H9 (cell line): ENCODE data around the gene GPR173. TPM values are rescaled to one million over a fixed set of nuclear protein-coding genes. Genes with fewer than 3 reads are reported as not detected.

Experiments
- DNase-seq: peaks from one replicate; pipeline ENCODE4 v3.0.0-alpha.2; 2017
- H2AFZ ChIP-seq: one replicate; pipeline ENCODE4 v1.6.1; 2013; ENCODE audit warnings: mild to moderate bottlenecking, low read length, control low read depth, moderate library complexity
- H2AK5ac ChIP-seq: 2 replicates; pipeline ENCODE4 v1.6.1; 2013; ENCODE audit warnings: low read length, control low read depth, mixed read lengths; ENCODE audit not compliant: insufficient read length
- H2BK120ac ChIP-seq: one replicate; pipeline ENCODE4 v1.6.1; 2013; ENCODE audit warnings: low read depth, mild to moderate bottlenecking, low read length, control low read depth, inconsistent platforms; ENCODE audit not compliant: poor library complexity, severe bottlenecking
- H2BK12ac ChIP-seq: 2 replicates; pipeline ENCODE4 v1.6.1; 2013; ENCODE audit warnings: low read length, control low read depth, mixed read lengths, low read depth; ENCODE audit not compliant: insufficient read length
- H2BK15ac ChIP-seq: 2 replicates; pipeline ENCODE4 v1.6.1; 2013; ENCODE audit warnings: low read depth, low read length, control low read depth
- H2BK20ac ChIP-seq: one replicate; pipeline ENCODE4 v1.6.1; 2013; ENCODE audit warnings: low read depth, mild to moderate bottlenecking, low read length, control low read depth, inconsistent platforms; ENCODE audit not compliant: poor library complexity, severe bottlenecking
- H2BK5ac ChIP-seq: 2 replicates; pipeline ENCODE4 v1.6.1; 2013; ENCODE audit warnings: low read length, control low read depth, mixed read lengths; ENCODE audit not compliant: insufficient read length
- H3K14ac ChIP-seq: 2 replicates; pipeline ENCODE4 v1.6.1; 2013; ENCODE audit warnings: low read length, control low read depth; ENCODE audit not compliant: insufficient read depth
- H3K18ac ChIP-seq: 2 replicates; pipeline ENCODE4 v1.6.1; 2013; ENCODE audit warnings: low read depth, mild to moderate bottlenecking, mixed read lengths, low read length, control low read depth; ENCODE audit not compliant: insufficient read length
- H3K23ac ChIP-seq: 2 replicates; pipeline ENCODE4 v1.6.1; 2013; ENCODE audit warnings: low read length, control low read depth, mixed read lengths, low read depth; ENCODE audit not compliant: insufficient read length
- H3K23me2 ChIP-seq: 2 replicates; pipeline ENCODE4 v1.6.1; 2013; ENCODE audit warnings: low read depth, mild to moderate bottlenecking, mixed read lengths, low read length, control low read depth; ENCODE audit not compliant: insufficient read length, poor library complexity, severe bottlenecking
- H3K27ac ChIP-seq: 2 replicates; pipeline ENCODE4 v1.5.1; 2013; ENCODE audit warnings: low read length, control low read depth, mixed read lengths, low read depth; ENCODE audit not compliant: insufficient read length
- H3K27me3 ChIP-seq: 2 replicates; pipeline ENCODE4 v1.6.1; 2013; ENCODE audit warnings: low read length, control low read depth, inconsistent platforms; ENCODE audit not compliant: insufficient read depth
- H3K4ac ChIP-seq: 2 replicates; pipeline ENCODE4 v1.6.1; 2013; ENCODE audit warnings: low read depth, mild to moderate bottlenecking, control low read depth, inconsistent platforms, low read length, moderate library complexity
- H3K4me1 ChIP-seq: 2 replicates; pipeline ENCODE4 v1.6.1; 2013; ENCODE audit warnings: low read length, control low read depth, inconsistent platforms; ENCODE audit not compliant: insufficient read depth
- H3K4me2 ChIP-seq: 2 replicates; pipeline ENCODE4 v1.6.1; 2013; ENCODE audit warnings: low read length, control low read depth, mixed read lengths; ENCODE audit not compliant: insufficient read length, insufficient read depth
- H3K56ac ChIP-seq: 2 replicates; pipeline ENCODE4 v1.6.1; 2013; ENCODE audit warnings: low read depth, mild to moderate bottlenecking, mixed read lengths, low read length, control low read depth; ENCODE audit not compliant: insufficient read length
- H3K79me1 ChIP-seq: 2 replicates; pipeline ENCODE4 v1.6.1; 2013; ENCODE audit warnings: low read depth, mild to moderate bottlenecking, moderate library complexity, low read length, control low read depth, inconsistent platforms; ENCODE audit not compliant: insufficient read depth, poor library complexity, severe bottlenecking
- H3K79me2 ChIP-seq: 2 replicates; pipeline ENCODE4 v1.6.1; 2013; ENCODE audit warnings: low read length, control low read depth, inconsistent platforms; ENCODE audit not compliant: insufficient read depth
- H3K9ac ChIP-seq: 2 replicates; pipeline ENCODE4 v1.6.1; 2013; ENCODE audit warnings: low read length, control low read depth, mixed read lengths; ENCODE audit not compliant: insufficient read length; ENCODE audit errors: extremely low read depth
- H3K9me3 ChIP-seq: one replicate; pipeline ENCODE4 v1.6.1; 2013; ENCODE audit warnings: low read depth, low read length, inconsistent platforms; ENCODE audit not compliant: control insufficient read depth
- H3T11ph ChIP-seq: one replicate; pipeline ENCODE4 v1.6.1; 2013; ENCODE audit warnings: mild to moderate bottlenecking, low read length, control low read depth, inconsistent platforms
- H4K20me1 ChIP-seq: one replicate; pipeline ENCODE4 v1.6.1; 2013; ENCODE audit not compliant: control insufficient read depth, insufficient read length, insufficient read depth
- H4K5ac ChIP-seq: 2 replicates; pipeline ENCODE4 v1.6.1; 2013; ENCODE audit warnings: low read depth, mild to moderate bottlenecking, mixed read lengths, low read length, control low read depth; ENCODE audit not compliant: insufficient read length
- H4K8ac ChIP-seq: replicated peaks from 2 replicates; pipeline ENCODE4 v1.6.1; 2013; ENCODE audit warnings: low read length, control low read depth, mixed read lengths, low read depth; ENCODE audit not compliant: insufficient read length
- H4K91ac ChIP-seq: 2 replicates; pipeline ENCODE4 v1.6.1; 2013; ENCODE audit warnings: low read depth, mild to moderate bottlenecking, moderate library complexity, mixed read lengths, low read length, control low read depth; ENCODE audit not compliant: insufficient read length
- H3K27ac Mint-ChIP-seq, 3 experiments: 2 replicates in 2 of 3; 3 replicates in 1 of 3; pipeline ENCODE4 v1.8.0; 2020 to 2021; ENCODE audit warnings: mixed read lengths in 3 of 3, mild to moderate bottlenecking in 1 of 3, moderate library complexity in 1 of 3
- H3K27me3 Mint-ChIP-seq: 2 replicates; pipeline ENCODE4 v1.8.0; 2021; ENCODE audit warnings: low read depth, mild to moderate bottlenecking, moderate library complexity, mixed read lengths
- H3K36me3 Mint-ChIP-seq, 3 experiments: 2 replicates in 2 of 3; 3 replicates in 1 of 3; pipeline ENCODE4 v1.8.0; 2020 to 2021; ENCODE audit warnings: low read depth in 3 of 3, mixed read lengths in 3 of 3; ENCODE audit not compliant: insufficient read depth in 1 of 3
- H3K4me1 Mint-ChIP-seq, 2 experiments: 2 replicates each; pipeline ENCODE4 v1.8.0; 2020; ENCODE audit warnings: mixed read lengths in 2 of 2
- H3K4me3 Mint-ChIP-seq, 2 experiments: 2 replicates in 1 of 2; 3 replicates in 1 of 2; pipeline ENCODE4 v1.8.0; 2020 to 2021; ENCODE audit warnings: mild to moderate bottlenecking in 2 of 2, mixed read lengths in 2 of 2, moderate library complexity in 1 of 2
- H3K9me3 Mint-ChIP-seq, 2 experiments: 2 replicates in 1 of 2; 3 replicates in 1 of 2; pipeline ENCODE4 v1.8.0; 2020; ENCODE audit warnings: mild to moderate bottlenecking in 2 of 2, mixed read lengths in 2 of 2, moderate library complexity in 1 of 2
- CTCF ChIP-seq: fragments of 200-600 bp; sonication (generic); conservative IDR thresholded peaks from 3 replicates; pipeline ENCODE4 v1.8.0; 2021; ENCODE audit warnings: antibody characterized with exemption, mild to moderate bottlenecking
- WGBS: extraction: QIAGEN DNeasy Blood & Tissue Kit; methylation state at CpG from one replicate; pipeline ENCODE4 v1.1.7; 2013; ENCODE audit warnings: missing lambda C conversion rate, low lambda C conversion rate, mixed read lengths; ENCODE audit not compliant: insufficient read length; ENCODE audit errors: extremely low coverage; 5-methylcytosine and 5-hydroxymethylcytosine counted together
- total RNA-seq: library from RNA; stranded (reverse); gene quantifications from 2 replicates; pipeline ENCODE4 v1.2.1, GENCODE V29; 2021

The GPR173 gene
- total RNA-seq, 1 experiment from 2014 or later: 5.4 TPM

GRCh38 chrX:53075011-53075410 is 26.4 kb downstream of the GPR173 start:
- Histone ChIP-seq H2BK12ac (no peak overlapping the region), H2AK5ac (no peak overlapping the region), H3K4ac (no peak overlapping the region)

More at GRCh38 chrX:53075011-53075410, 26.4 kb downstream of the GPR173 start:
- H2BK15ac ChIP-seq: no peak overlapping the region
- H3K56ac ChIP-seq: no peak overlapping the region
- H4K8ac ChIP-seq: no peak overlapping the region
- H3K23ac ChIP-seq: no peak overlapping the region
- no peak overlapping the region for H2BK120ac ChIP-seq
- no peak overlapping the region for H3K27ac ChIP-seq
- H2BK5ac ChIP-seq: no peak overlapping the region
- H3K36me3 Mint-ChIP-seq: peaks cover 2 to 13% (median 4%) of the 10 kb centered on the region in 3 experiments; a peak in 5 of 7 replicates
- no peaks in the 10 kb centered on the region for H3K79me2 ChIP-seq
- peaks cover 4% of the 10 kb centered on the region for H3K23me2 ChIP-seq
- H3K4me3 Mint-ChIP-seq: no peak overlapping the region
- no peaks in the 10 kb centered on the region for H3K79me1 ChIP-seq
- no peak overlapping the region for H3K9ac ChIP-seq
- H3K4me1 ChIP-seq: no peaks in the 10 kb centered on the region
- H4K91ac ChIP-seq: no peak overlapping the region
- no peak overlapping the region for H3K14ac ChIP-seq
- no peak overlapping the region for H3T11ph ChIP-seq
- no peak overlapping the region for H2BK20ac ChIP-seq
- no peak overlapping the region for H3K4me2 ChIP-seq
- no peaks in the 10 kb centered on the region for H3K27me3 ChIP-seq
- H3K18ac ChIP-seq: no peak overlapping the region
- H3K9me3 Mint-ChIP-seq: peaks cover 63 to 66% of the 10 kb centered on the region in 2 experiments
- H4K5ac ChIP-seq: no peak overlapping the region
- peaks cover 13 to 17% of the 10 kb centered on the region in 2 experiments for H3K4me1 Mint-ChIP-seq
- no peak for TF ChIP-seq CTCF
- peak; percentile 41 for DNase-seq
- H3K9me3 ChIP-seq: peaks cover 31% of the 10 kb centered on the region
- H2AFZ ChIP-seq: no peak overlapping the region
- peak overlapping the region in 1 of 3 experiments; percentile 24; a peak in 2 of 7 replicates for H3K27ac Mint-ChIP-seq
- peaks cover 8% of the 10 kb centered on the region for H3K27me3 Mint-ChIP-seq
- no CpG with 5 or more reads among the region's 7 CpGs for WGBS
- H4K20me1 ChIP-seq: no peaks in the 10 kb centered on the region
